ENCODE data around the gene CST5.

DNA sequence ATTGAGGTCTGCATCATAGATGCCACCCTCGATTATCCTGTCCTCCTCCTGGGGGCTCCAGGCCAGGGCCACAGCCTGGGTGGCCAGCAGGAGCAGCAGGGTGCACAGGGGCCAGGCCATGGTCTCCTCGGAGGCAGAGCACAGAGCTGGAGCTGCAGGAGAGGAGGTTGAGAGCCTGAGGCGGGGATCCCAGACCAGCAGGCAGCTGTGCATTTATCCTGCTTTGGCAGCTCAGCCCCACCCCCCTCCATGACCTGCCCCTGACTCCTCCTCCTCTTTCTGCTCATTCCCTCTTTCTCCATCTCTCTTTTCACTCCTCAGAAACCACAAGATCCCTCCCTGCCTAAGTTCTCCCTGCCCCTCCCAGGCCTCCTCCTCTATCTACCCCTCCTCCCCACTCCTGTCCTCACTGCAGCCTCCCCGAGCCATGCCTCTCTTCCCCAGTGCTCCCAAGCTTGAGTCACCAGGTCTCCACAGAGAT is 53.0 kb downstream of the CST5 start, which contains the start of gene CST2:
- TF ChIP-seq ZNF274 (IDR thresholded peaks at IDR 0.05; ENCODE audit: low read depth, low read length): no peak
- TF ChIP-seq SUZ12 (IDR thresholded peaks at IDR 0.05; ENCODE audit: extremely low read depth, insufficient read depth, insufficient read length): no peak

Data from NT2/D1 (cell line).